NT2/D1 (cell line): ENCODE measurements around the gene IRX1.

ENCODE experiments used
- SUZ12 ChIP-seq: IDR thresholded peaks from 2 replicates; pipeline ENCODE4 v1.6.1; 2011; ENCODE audit not compliant: insufficient read length, insufficient read depth; ENCODE audit errors: extremely low read depth
- YY1 ChIP-seq: IDR thresholded peaks from 2 replicates; pipeline ENCODE4 v1.6.1; 2011; ENCODE audit not compliant: insufficient read length, insufficient read depth
- ZNF274 ChIP-seq: IDR thresholded peaks from 2 replicates; pipeline ENCODE4 v1.6.1; 2011; ENCODE audit warnings: mild to moderate bottlenecking, low read depth, low read length

DNA sequence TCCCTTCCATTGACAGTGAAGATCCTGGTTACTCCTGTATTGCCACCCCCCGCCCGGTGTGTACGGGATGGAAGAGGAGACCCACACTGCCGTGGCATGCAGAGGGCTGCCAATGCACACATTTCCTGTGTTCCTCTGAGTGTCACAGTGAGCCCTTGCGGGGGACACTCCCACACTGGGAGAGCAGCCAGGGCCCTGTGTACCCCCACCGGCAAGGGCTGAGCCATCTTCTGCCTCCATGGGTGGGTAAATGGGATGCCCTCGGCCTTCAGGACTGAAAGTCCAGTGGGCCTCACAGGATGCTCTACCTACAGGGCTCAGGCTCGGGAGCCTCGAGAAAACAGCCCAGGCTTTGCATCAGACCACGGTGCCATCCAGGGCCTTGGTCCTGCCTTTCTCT is 18.1 kb downstream of the IRX1 start:
- TF ChIP-seq YY1, result no peak
- TF ChIP-seq ZNF274, result no peak
- TF ChIP-seq SUZ12, result no peak
